Mesothelial cell of epicardium (in vitro differentiated cells): ENCODE data around the gene ATP6V0D1. TPM values are rescaled to one million over a fixed set of nuclear protein-coding genes. Genes with fewer than 3 reads are reported as not detected.

Experiments used
- DNase-seq, 2 experiments: peaks; one replicate each; pipeline ENCODE4 v3.0.0; 2021; ENCODE audit warnings: low spot score in 2 of 2; ENCODE audit not compliant: unreplicated experiment in 2 of 2
- H3K27ac Mint-ChIP-seq: 2 replicates; pipeline ENCODE4 v1.8.0; 2021; ENCODE audit warnings: mixed read lengths
- H3K27me3 Mint-ChIP-seq: 2 replicates; pipeline ENCODE4 v1.8.0; 2021; ENCODE audit warnings: low read depth, mixed read lengths
- H3K36me3 Mint-ChIP-seq: 2 replicates; pipeline ENCODE4 v1.8.0; 2021; ENCODE audit warnings: mixed read lengths
- H3K4me1 Mint-ChIP-seq: 2 replicates; pipeline ENCODE4 v1.8.0; 2021; ENCODE audit warnings: mixed read lengths
- H3K4me3 Mint-ChIP-seq: 2 replicates; pipeline ENCODE4 v1.8.0; 2021; ENCODE audit warnings: mild to moderate bottlenecking, moderate library complexity, mixed read lengths
- H3K9me3 Mint-ChIP-seq: 2 replicates; pipeline ENCODE4 v1.8.0; 2021; ENCODE audit warnings: mixed read lengths
- CTCF ChIP-seq: fragments of 200-600 bp; sonication (generic); IDR thresholded peaks from one replicate; pipeline ENCODE4 v1.5.0; 2021; ENCODE audit warnings: antibody characterized with exemption; ENCODE audit not compliant: unreplicated experiment
- total RNA-seq: library from RNA; stranded (reverse); gene quantifications from 3 replicates; pipeline ENCODE4 v1.2.1, GENCODE V29; 2021

ATP6V0D1 gene
- total RNA-seq, 1 donor from 2014 or later, result 53.7 TPM

GRCh38 chr16:67438824-67439393 lies 42.0 kb downstream of the ATP6V0D1 start:
- no peak for TF ChIP-seq CTCF
- H3K4me3 Mint-ChIP-seq, result no peak overlapping the region
- no peaks in the 10 kb centered on the region for H3K9me3 Mint-ChIP-seq
- H3K27me3 Mint-ChIP-seq, result no peaks in the 10 kb centered on the region
- peaks cover 3% of the 10 kb centered on the region for H3K36me3 Mint-ChIP-seq
- no peak for DNase-seq
- H3K27ac Mint-ChIP-seq, result no peak overlapping the region
- no peaks in the 10 kb centered on the region for H3K4me1 Mint-ChIP-seq

GRCh38 chr16:67438098-67438791 lies 42.7 kb downstream of the ATP6V0D1 start:
- TF ChIP-seq CTCF, result no peak
- Mint-ChIP-seq H3K9me3 (no peaks in the 10 kb centered on the region), H3K4me3 (no peak overlapping the region), H3K27ac (no peak overlapping the region), H3K36me3 (peaks cover 3% of the 10 kb centered on the region), H3K4me1 (no peaks in the 10 kb centered on the region), H3K27me3 (no peaks in the 10 kb centered on the region)
- DNase-seq, result no peak

GRCh38 chr16:67437513-67437912 lies 43.4 kb downstream of the ATP6V0D1 start:
- Mint-ChIP-seq H3K27me3 (peaks cover 4% of the 10 kb centered on the region), H3K9me3 (no peaks in the 10 kb centered on the region), H3K4me3 (no peak overlapping the region), H3K4me1 (peaks cover under 1% of the 10 kb centered on the region), H3K27ac (no peak overlapping the region), H3K36me3 (peaks cover 3% of the 10 kb centered on the region)
- no peak for TF ChIP-seq CTCF
- DNase-seq, result no peak

GRCh38 chr16:67436640-67437193 lies 44.2 kb downstream of the ATP6V0D1 start:
- no peaks in the 10 kb centered on the region for H3K9me3 Mint-ChIP-seq
- no peak overlapping the region for H3K4me3 Mint-ChIP-seq
- peaks cover 10% of the 10 kb centered on the region for H3K27me3 Mint-ChIP-seq
- DNase-seq, result no peak
- TF ChIP-seq CTCF, result no peak
- peaks cover 3% of the 10 kb centered on the region for H3K36me3 Mint-ChIP-seq
- no peak overlapping the region for H3K27ac Mint-ChIP-seq
- H3K4me1 Mint-ChIP-seq, result peaks cover 4% of the 10 kb centered on the region

- Mint-ChIP-seq H3K4me3 (no peak overlapping the region), H3K9me3 (no peaks in the 10 kb centered on the region), H3K36me3 (peaks cover 3% of the 10 kb centered on the region), H3K4me1 (peaks cover 7% of the 10 kb centered on the region), H3K27ac (no peak overlapping the region), H3K27me3 (peaks cover 14% of the 10 kb centered on the region)
- TF ChIP-seq CTCF, result no peak
- DNase-seq, result no peak
These were observed 45.2 kb downstream of the ATP6V0D1 start for GRCh38 chr16:67435758-67436164.
